ENCODE measurements around the gene EXOC4.

DNA sequence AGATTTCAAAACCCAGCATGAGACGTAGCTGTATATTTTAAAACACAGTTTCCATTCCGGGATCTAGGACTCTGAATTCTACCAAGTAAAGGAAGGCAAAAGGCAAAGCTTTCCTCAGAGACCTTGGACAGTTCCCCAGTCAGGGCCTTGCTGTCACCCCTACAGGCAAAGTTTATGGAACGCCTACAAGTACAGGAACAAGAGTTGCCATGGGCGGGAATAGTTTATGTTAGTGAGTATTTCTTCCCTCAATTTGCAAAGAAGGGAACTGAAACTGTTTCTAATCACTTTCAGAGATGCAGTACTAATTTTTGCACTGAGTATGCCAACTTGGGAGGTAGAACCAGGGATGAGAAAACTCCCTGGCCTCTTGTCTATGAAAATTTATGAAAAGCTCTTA lies 806.1 kb downstream of the EXOC4 start:
- no peak for TF ChIP-seq POLR2AphosphoS5 (IDR thresholded peaks at IDR 0.05; ENCODE audit: borderline replicate concordance, low read depth, low read length)
- TF ChIP-seq EZH2 (IDR thresholded peaks at IDR 0.05): no peak
- no peak for TF ChIP-seq FOXP2 (optimal IDR thresholded peaks at IDR 0.05; ENCODE audit: control extremely low read depth, extremely low read length, insufficient read depth)

All from SK-N-MC (cell line).